Measurements from ENCODE around the gene CHMP2B.

DNA sequence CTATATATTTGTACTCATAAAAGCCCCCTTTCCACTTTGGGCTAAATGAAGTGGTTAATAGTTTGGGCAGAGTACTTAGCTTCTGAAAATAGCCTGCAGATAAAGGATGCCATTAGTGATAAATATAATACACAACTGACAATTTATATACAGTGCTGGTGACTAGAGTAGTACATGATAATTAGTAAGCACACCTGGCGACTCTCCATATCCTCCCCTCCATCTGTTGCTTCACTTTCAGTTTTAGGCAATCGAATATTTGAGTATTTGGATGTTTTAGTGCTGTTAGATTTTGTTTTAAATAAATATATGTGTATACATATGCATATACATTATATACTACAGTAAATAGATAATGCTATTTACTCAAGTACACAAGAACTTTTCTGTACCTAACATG lies 35.9 kb upstream of the CHMP2B start:
- TF ChIP-seq REST (IDR thresholded peaks at IDR 0.05; ENCODE audit: low read depth) = no peak
- TF ChIP-seq TCF12 (IDR thresholded peaks at IDR 0.05; ENCODE audit: low read depth) = no peak
- no peak for TF ChIP-seq RAD21 (IDR thresholded peaks at IDR 0.05; ENCODE audit: low read depth)
- TF ChIP-seq YY1 (IDR thresholded peaks at IDR 0.05; ENCODE audit: low read depth) = no peak
- TF ChIP-seq EP300 (IDR thresholded peaks at IDR 0.05; ENCODE audit: borderline replicate concordance) = no peak
- TF ChIP-seq CEBPB (IDR thresholded peaks at IDR 0.05) = no peak
- TF ChIP-seq CREB1 (IDR thresholded peaks at IDR 0.05; ENCODE audit: low read depth) = no peak
- no peak for TF ChIP-seq TEAD4 (IDR thresholded peaks at IDR 0.05)
- no peak for TF ChIP-seq MAX (IDR thresholded peaks at IDR 0.05)
